ENCODE measurements around the gene CDC27.
A peak's percentile ranks its signal among the peaks of the same experiment; 100 is the strongest.
"Not testable (repeated sequence)": the region's sequence is repeated elsewhere in the genome, so short reads cannot be mapped to it uniquely, and the experiment has no call there.

Gene CDC27

GRCh38 chr17:47218896-47219430, 29.9 kb upstream of the CDC27 start:
- DNase-seq, result no peak

DNA sequence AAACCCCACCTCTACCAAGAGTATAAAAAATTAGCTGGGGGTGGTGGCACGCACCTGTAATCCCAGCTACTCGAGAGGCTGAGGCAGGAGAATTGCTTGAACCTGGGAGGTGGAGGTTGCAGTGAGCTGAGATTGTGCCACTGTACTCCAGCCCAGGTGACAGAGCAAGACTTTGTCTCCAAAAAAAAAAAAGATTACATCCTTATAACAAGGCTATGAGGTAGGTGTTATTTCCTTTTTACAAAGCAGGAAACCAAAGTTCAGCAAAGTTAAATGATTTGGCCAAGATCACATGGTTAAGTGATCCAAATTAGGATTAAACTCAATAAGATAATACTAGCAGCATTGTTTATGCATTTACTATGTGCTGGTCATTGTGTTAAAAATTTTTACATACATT, 28.2 kb upstream of the CDC27 start:
- not testable (repeated sequence) for DNase-seq

GRCh38 chr17:47216821-47217220, 27.7 kb upstream of the CDC27 start:
- DNase-seq, result not testable (repeated sequence)

- no peak for DNase-seq
These were observed 25.8 kb upstream of the CDC27 start for GRCh38 chr17:47214931-47215330.

GRCh38 chr17:47213540-47213939, 24.4 kb upstream of the CDC27 start:
- DNase-seq, result no peak

DNA sequence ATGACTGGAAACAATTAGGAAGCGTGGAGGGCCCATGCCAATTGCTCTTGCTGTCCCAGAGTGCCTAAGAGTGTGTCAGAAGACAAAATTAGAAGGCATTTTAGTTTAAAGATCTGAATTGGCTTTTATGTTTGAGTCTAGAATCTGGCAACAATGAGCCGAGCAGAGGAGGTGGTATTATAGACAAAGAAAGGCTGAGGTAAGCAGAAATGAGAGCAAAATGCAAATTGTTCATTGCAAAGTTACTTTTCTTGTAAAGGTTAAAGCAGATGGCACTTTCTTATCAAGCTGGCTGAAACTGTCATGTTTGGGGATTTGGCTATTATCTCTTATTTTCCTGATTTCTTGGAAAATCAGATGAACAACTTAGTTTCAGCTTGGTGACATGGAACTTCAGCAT, 23.4 kb upstream of the CDC27 start:
- no peak for DNase-seq

- no peak for DNase-seq
These were observed 21.7 kb upstream of the CDC27 start for GRCh38 chr17:47210779-47211178.

- no peak for DNase-seq
These were observed 21.0 kb upstream of the CDC27 start for GRCh38 chr17:47210105-47210504.

DNA sequence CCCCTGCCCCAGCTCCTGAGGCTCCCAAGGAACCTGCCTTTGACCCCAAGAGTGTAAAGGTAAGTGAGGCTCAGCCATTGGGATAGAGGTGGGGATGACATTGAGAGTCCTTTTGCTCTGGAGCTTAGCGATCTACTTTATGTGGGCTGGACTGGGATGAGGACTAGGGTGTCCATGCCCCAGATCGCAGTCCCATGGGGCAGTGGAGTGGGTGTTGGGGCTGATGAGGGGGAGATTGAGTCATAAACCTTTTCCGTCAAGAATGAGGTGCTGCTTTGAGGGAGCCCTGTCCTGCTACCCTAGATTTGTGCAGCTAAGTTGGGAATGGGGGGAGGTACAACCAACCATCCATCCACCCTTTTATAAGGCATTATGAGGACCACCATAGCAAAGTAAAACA, 20.4 kb upstream of the CDC27 start:
- no peak for DNase-seq

GRCh38 chr17:47208744-47209488, 19.8 kb upstream of the CDC27 start, which contains the start of gene MYL4:
Gene MYL4, plus strand, starts transcription at chr17:47209348. Its CDS starts 75 bp downstream, at chr17:47209423.
- DNase-seq, result no peak

DNA sequence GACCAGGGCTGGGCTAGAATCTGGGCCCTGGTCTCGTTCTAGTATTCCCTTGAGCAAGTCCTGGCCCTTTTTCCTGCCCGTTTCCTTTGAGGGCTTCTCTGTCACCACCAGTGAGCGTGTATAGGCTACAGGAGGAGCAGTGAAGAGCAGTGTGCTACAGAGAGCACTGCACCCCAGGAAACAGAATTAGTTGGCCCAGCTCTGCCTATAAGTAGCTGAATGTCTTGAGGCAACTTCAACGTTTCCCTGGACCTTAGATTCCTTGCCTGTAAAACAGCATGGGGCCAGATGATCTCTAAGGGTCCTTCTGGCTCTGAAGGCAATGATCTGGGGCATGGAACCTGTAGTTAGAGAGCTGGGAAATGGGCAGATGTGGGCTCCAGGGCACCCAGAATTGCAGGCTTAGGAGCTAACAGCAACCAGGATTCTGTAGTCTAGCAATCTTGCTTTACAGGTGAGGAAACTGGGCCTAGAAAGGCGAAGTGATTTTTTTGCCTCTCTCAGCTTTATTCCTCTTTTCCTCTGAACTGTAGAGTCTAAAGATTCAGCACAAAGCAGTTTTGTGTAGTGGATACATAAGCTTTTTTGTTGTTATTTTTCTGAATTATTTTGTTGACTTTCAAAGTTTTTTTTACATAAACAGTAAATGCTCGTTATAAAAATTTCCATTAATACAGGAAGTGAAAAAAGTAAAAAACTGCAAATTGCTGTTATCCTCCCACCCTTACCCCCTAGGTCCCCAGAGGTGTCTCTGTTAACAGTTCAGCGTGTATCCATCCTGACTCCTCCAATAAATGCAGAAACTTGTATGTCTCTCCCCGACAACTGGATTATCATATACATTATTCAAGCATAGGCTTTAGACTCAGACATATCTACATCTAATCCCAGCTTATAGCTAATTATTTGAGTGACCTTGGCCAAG, 18.3 kb upstream of the CDC27 start:
- no peak for DNase-seq

GRCh38 chr17:47205419-47205963, 16.4 kb upstream of the CDC27 start:
- DNase-seq, result peak; percentile 15

GRCh38 chr17:47204722-47205418, 15.8 kb upstream of the CDC27 start:
- no peak for DNase-seq

DNA sequence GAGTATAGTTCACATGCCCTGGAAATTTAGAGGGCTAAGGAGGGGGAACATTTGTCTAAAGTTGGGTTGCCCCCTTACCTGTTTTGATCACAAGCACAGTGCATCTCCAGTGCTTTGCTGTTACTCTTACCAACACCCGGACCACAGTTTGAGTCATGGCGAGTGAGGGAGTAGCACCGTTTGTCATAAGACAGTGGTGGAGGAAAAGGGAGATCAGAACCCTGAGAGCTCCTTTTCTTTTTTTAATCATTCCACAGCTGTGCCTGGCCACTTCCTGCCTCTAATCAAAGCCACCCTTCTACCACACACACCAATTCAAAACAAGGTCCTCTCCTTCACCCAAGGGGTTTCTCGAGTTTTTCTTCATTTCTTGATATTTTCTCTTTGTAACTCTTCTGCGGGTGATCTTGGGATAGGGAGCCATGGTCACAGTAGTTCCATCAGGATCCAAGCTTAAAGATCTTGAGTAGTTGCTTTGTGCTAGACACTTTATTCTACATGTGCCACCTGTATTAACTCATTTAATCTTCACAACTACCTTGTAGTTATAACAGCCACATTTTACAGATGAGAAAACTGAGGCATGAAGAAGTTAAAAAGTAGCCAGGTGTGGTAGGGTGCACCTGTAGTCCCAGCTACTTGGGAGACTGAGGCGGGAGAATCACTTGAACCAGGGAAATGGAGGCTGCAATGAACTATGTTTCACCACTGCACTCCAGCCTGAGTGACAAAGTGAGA, 15.1 kb upstream of the CDC27 start:
- no peak for DNase-seq

- DNase-seq, result no peak
These were observed 12.1 kb upstream of the CDC27 start for GRCh38 chr17:47201166-47201565.

DNA sequence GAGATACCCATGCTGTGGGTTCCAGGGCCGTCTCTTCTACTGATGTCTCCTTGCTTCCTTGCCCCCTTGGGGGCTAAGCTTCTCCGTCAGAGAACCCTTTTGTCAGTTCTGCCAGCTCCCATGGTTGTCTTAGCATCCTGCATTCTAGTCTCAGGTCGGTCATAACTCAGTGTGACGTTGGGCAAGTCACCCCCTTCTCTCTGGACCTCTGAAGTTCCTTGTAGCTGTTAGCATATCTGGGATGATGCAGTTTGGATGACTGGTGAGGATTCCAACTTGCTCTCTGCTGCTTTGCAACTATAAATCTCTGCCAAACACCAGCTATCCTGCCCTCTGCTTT, 11.2 kb upstream of the CDC27 start:
- no peak for DNase-seq

DNA sequence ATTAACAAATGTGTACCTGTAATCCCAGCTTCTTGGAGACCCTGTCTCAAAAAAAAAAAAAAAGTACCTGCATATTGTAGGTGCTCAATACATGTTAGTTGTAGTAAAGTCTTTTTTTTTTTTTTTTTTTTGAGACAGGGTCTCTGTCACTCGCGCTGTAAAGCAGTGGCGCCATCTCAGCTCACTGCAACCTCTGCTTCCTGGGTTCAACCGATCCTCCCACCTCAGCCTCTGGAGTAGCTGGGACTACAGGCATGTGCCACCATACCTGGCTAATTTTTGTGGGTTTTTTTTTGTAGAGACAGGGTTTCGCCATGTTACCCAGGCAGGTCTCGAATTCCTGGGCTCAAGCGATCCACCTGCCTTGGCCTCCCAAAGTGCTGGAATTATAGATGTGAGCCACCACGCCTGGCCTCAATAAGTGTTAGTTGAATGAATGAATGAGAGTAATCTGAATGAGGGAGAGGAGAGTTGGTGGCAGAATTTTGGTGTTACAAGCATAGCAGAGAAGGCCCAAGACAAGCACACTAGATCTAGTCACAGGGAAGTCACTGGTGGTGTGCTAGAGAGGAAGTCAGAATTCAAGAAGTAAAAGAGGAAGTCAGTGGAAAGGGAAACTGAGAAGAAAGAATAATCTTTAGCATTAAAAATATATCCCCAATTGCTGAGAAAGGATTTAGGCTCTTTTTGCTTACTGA, 10.7 kb upstream of the CDC27 start:
- DNase-seq, result no peak

DNA sequence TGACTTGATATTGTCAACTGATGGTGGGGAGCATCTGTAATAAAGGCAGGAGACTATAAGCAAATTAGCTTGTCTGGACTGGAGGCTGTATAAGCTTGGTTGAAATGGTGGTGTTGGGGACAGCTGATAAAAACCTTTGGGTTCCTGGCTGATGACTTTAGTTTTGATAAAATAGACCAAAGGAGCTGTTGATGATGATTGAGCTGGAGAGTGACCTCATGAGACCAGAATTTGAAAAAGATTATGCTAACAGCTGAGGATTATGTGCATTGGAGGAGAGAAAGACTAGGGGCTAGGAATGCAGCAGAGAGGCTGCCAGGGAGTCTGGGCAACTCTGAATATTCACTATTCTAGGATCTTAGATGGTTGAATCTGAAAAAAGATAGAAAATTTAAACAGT, 8.7 kb upstream of the CDC27 start:
- no peak for DNase-seq

DNA sequence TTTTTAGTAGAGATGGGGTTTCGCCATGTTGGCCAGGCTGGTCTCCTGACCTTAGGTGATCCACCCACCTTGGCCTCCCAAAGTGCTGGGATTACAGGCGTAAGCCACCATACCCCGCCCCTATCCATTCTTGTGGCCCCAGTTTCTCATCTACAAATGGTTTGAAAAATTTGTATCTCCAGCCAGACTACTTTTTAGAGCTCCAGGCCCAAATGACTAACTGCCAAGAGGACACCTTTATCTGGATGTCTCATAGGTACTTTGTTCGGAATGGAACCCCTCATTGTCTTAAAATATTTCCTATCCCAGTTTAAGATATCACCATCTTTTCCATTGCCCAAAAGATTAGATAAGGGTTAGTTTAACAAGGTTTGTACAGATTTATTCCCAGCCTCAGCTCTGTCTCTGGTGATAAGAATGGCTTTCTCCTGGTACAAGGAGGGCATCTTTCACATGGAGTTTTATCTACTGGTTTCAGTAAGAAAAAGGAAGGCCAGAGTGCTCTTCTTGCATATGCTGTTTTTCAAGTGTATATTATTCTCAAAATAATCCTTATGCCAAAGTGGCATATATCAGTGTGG, 4.9 kb upstream of the CDC27 start:
- DNase-seq, result no peak

DNA sequence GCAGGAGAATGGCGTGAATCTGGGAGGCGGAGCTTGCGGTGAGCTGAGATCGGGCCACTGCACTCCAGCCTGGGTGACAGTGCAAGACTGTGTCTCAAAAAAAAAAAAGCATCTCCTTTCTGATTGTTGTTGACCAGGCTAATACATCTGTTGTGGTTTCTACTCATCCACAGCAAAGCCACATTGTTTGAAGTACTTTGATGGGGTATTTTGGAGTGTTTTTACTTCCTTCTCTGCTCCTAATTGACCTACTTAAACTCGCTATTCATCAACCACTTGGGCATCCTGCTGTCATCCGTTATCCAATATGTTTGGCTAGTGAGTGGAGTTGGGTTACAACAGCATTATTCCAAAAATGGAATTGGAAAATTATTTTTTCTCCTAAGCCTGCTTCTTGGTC, 3.5 kb upstream of the CDC27 start:
- DNase-seq, result peak; percentile 7

DNA sequence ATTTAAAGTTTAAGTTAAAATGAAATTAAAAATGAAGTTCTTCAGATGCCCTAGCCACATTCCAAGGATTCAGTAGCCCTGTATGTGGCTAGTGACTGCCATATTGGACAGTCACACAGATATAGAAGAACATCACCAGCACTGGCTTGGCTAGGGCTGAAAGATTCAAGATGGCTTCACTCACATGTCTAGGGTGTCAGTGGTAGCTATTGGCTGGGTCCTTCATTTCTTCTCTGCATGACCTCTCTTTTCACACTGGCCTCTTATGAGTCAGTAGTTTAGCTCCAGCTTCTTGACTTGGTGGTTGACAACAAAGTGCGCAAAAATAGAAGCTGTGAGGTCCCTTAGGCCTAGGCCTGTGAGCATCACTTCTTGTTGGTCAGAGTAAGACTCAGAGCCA, 1.7 kb upstream of the CDC27 start:
- no peak for DNase-seq

Data from NCI-H1436 treated with DMSO at 0.1 percent for 48 hours (cell line).